HG02571 (cell line): Measurements from ENCODE around the gene RNF212B.
"Not testable (repeated sequence)": the region's sequence is repeated elsewhere in the genome, so short reads cannot be mapped to it uniquely, and the experiment has no call there.

Source experiments
- ATAC-seq: cut with Tn5 transposase; IDR thresholded peaks from one replicate; pipeline ENCODE4 v1.9.1; 2021; ENCODE audit warnings: mild to moderate bottlenecking, moderate library complexity; ENCODE audit not compliant: unreplicated experiment

The RNF212B gene

DNA sequence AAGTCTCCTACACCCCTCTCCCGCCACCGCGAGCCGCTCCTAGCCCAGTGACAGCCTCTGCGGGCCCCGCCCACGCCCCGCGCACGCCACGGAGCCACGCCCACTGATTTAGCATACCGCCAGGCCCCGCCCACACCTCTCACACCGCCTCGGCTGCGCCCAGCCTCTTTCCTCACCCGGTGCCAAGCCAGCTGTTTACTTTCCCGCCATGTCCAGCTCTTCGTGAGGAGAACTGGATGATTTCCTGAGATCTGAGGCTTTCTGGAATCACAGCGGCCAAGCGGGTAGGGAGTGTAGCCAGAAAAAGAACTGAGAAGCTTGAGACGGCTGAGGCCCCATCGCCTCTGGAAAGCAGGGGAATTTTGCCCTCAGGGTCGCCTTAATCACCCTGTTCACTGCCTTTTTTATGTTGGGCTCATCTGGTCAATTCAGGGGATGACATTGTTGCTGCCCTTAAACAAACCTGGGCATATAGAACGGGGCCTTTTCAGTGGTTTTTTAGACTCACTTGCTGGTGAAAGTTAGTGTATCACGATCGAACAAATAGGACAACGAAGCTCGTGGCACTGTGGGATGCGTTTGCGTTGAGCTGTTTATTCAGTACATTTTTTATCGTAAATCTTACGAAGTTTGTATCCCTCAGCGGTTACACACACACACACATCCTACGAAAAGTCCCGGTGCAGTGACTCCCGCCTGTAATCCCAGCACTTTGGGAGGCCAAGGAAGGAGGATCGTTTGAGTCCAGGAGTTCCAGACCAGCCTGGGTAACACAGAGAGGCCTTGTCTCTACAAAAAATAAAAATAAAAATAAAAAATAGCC lies at the start of gene RNF212B:
Gene RNF212B, plus strand, starts transcription at position 165 of the 823 bp plus-strand sequence. CDS start 2,410 bp downstream, outside the sequence.
- peak; percentile 66 for ATAC-seq

DNA sequence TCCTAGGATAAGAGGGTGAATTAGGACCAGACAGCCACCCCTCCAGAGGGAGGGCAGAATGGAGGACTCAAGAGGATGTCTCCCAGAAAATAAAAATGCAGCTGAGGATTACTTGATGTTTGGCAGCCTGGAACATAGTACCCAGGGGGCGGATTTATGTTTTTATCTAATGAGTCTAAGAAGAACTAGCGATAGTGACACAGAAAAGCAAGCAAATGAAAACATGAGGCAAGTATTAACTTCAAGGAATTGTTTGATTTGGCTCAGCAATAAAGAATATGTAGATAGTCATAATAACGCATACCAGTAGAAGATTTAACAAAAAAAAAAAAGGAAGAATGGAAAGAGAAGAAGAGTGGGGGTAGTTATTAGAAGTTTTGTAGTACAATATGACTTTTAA lies 44.3 kb upstream of the RNF212B start:
- ATAC-seq: no peak

GRCh38 chr14:23195552-23196101 lies 42.1 kb upstream of the RNF212B start:
- ATAC-seq: no peak

DNA sequence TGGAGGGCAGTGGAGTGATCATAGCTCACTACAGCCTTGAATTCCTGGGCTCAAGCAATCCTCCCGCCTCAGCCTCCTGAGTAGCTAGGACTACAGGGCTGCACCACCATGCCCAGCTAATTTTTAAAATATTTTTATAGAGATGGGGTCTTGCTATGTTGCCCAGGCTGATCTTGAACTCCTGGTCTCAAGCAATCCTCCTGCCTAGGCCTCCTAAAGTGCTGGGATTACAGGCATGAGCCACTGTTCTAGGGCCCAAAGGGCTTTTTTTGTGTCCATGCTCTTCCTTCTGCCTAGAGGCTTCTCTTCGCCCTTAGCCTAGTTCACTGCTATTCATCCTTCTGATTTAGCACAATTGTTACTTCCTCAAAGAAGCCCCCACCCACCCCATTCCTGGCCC lies 41.2 kb upstream of the RNF212B start:
- not testable (repeated sequence) for ATAC-seq

GRCh38 chr14:23199141-23199540 lies 38.6 kb upstream of the RNF212B start:
- ATAC-seq: not testable (repeated sequence)

- ATAC-seq: no peak
Observed at GRCh38 chr14:23202001-23202400, 35.7 kb upstream of the RNF212B start.

DNA sequence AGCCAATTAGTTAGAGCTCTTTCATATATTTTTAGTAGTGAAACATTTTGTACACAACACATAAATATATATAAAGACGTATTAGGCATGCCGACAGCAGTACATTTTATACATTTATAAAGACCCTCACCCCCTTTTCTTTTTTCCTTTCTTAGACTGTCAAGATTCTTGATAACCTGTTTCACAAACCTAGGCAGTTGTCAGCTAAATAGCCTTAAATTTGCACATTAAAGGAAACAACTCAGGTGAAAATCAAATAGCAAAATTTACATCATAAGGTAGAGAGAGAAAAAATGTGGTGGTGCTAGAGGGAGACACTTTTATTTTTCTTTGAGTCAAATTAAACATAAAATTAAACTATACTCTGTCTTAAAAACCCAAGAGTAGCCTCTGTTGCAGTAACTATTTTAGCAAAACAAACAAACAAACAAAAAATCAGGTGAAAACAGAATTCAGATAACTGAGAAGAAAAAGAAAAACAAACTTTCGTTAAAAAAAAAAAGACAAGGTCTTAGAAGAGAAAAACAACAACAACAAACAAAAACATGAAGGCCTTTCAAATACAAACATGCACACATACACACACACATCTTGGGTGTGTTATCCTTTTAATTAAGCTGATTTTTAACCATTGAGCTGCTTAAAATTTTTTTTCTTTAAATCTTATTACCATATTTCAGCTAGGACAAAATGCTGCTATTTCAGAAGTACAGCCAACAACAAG lies 31.2 kb upstream of the RNF212B start:
- ATAC-seq: no peak

DNA sequence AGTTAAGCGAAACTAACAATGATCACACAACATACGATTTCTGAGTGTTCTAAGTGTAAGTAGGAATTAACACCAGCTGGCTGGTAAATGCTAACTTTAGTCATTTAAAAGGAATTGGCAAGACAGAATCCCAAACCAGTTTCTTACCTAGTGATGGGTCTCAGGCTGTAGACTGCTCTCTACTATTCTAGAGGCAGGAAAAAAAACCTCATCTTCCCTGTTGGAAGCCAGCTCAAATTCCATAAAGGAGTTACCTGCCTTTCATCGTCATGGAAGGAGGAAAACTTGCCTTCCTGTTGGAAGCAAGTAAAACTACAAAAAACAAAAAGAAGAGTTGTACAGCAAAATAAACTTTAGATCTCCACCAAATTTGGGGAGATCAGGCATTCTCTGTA lies 30.6 kb upstream of the RNF212B start:
- no peak for ATAC-seq

GRCh38 chr14:23208324-23208723 lies 29.4 kb upstream of the RNF212B start:
- no peak for ATAC-seq

GRCh38 chr14:23209651-23210423 lies 27.9 kb upstream of the RNF212B start:
- no peak for ATAC-seq

GRCh38 chr14:23215421-23215820 lies 22.3 kb upstream of the RNF212B start:
- ATAC-seq: no peak

GRCh38 chr14:23217032-23218020 lies 20.4 kb upstream of the RNF212B start:
- ATAC-seq: no peak

DNA sequence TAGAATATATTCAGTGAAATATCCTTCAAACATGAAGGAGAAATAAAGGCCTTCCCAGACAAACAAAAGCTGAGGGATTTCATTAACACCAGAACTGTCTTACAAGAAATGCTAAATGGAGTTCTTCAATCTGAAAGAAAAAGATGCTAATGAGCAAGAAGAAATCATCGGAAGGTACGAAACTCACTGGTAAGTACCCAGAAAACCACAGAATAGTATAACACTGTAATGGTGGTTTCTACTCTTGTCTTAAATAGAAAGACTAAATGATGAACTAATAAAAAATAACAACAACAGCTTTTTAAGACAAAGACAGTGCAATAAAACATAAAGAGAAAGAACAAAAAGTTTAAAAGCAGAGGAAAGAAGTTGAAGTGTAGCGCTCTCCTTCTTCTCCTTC lies 18.7 kb upstream of the RNF212B start:
- ATAC-seq: no peak

- not testable (repeated sequence) for ATAC-seq
Observed at GRCh38 chr14:23224958-23225357, 12.8 kb upstream of the RNF212B start.

- ATAC-seq: no peak
Observed at GRCh38 chr14:23227566-23227965, 10.2 kb upstream of the RNF212B start.

- ATAC-seq: no peak
Observed at GRCh38 chr14:23228812-23229211, 8.9 kb upstream of the RNF212B start.

- ATAC-seq: not testable (repeated sequence)
Observed at GRCh38 chr14:23232241-23232808, 5.4 kb upstream of the RNF212B start.

GRCh38 chr14:23240661-23241060 lies 2.9 kb downstream of the RNF212B start:
- no peak for ATAC-seq

- not testable (repeated sequence) for ATAC-seq
Observed at GRCh38 chr14:23241061-23241715, 3.5 kb downstream of the RNF212B start.
